Kidney (tissue), 22 donors: ENCODE results near the gene ITPKC. TPM values are rescaled to one million over a fixed set of nuclear protein-coding genes. Genes with fewer than 3 reads are reported as not detected.
A peak's percentile ranks its signal among the peaks of the same experiment; 100 is the strongest.

Source experiments
- DNase-seq, 5 donors: peaks; one replicate each; pipeline ENCODE4 v3.0.0-alpha.2; 2013 to 2020
- FAIRE-seq: peaks from 2 replicates; lab custom pipeline; 2012; peaks lifted over from hg19 to GRCh38; lab: Jason Lieb, UNC
- H3K27ac ChIP-seq, 2 donors: one replicate each; pipeline ENCODE4 v1.7.0; 2013; ENCODE audit warnings: low read depth in 2 of 2, low read length in 2 of 2, inconsistent platforms in 1 of 2
- H3K27me3 ChIP-seq: one replicate; pipeline ENCODE4 v1.7.1; 2013; ENCODE audit warnings: low read length, inconsistent platforms; ENCODE audit not compliant: control insufficient read depth, insufficient read depth
- H3K36me3 ChIP-seq, 3 donors: one replicate each; pipeline versions ENCODE4 v1.7.0 to v1.7.1; 2013; ENCODE audit warnings: low read length in 3 of 3, control low read depth in 1 of 3, inconsistent platforms in 1 of 3; ENCODE audit not compliant: insufficient read depth in 3 of 3, control insufficient read depth in 2 of 3
- H3K4me1 ChIP-seq, 3 donors: one replicate each; pipeline versions ENCODE4 v1.7.0 to v1.7.1; 2013; ENCODE audit warnings: low read length in 3 of 3, inconsistent platforms in 1 of 3, low read depth in 1 of 3; ENCODE audit not compliant: control insufficient read depth in 2 of 3, insufficient read depth in 2 of 3
- H3K4me3 ChIP-seq, 3 donors: one replicate each; pipeline versions ENCODE4 v1.7.0 to v1.8.1; 2013; ENCODE audit warnings: low read length in 3 of 3, control low read depth in 1 of 3, inconsistent platforms in 1 of 3
- H3K9ac ChIP-seq, 3 donors: one replicate each; pipeline versions ENCODE4 v1.7.0 to v1.7.1; 2013; ENCODE audit warnings: low read length in 3 of 3, control low read depth in 1 of 3, inconsistent platforms in 1 of 3
- H3K9me3 ChIP-seq, 3 donors: one replicate each; pipeline versions ENCODE4 v1.7.0 to v1.7.1; 2013; ENCODE audit warnings: low read length in 3 of 3, control low read depth in 1 of 3, inconsistent platforms in 1 of 3; ENCODE audit not compliant: control insufficient read depth in 2 of 3, insufficient read depth in 1 of 3
- CTCF ChIP-seq: IDR thresholded peaks from 3 replicates; pipeline ENCODE4 v1.5.1; 2012; ENCODE audit warnings: mild to moderate bottlenecking, moderate library complexity, borderline replicate concordance; ENCODE audit not compliant: insufficient read depth; ENCODE audit errors: extremely low read depth
- intact Hi-C: fragments of 100-400 bp; cut with DNase I; formaldehyde crosslinking; loops from one replicate; pipeline ENCODE4 v1.11.1; 2022
- long read RNA-seq, 10 donors: library from polyadenylated mRNA in 1 of 10; unstranded in 1 of 10; transcript quantifications; one replicate each; pipeline ENCODE4 v2.0.0 and lab custom pipeline, GENCODE V29; 2021 to 2026
- polyA plus RNA-seq: library from polyadenylated mRNA; stranded (reverse); fragments of 350-450 nt; fragmentation: Illumina TruSeq; extraction: RNeasy Lipid Tissue Mini Kit (QIAGEN cat#74804); gene quantifications from one replicate; pipeline ENCODE4 v1.2.3, GENCODE V29; 2014; ENCODE audit warnings: low read depth, low replicate concordance; ENCODE audit not compliant: insufficient read depth
- total RNA-seq: library from RNA; stranded (reverse); fragmentation: NEBNext Ultra II Directional; extraction: Animal tissue kit (Norgen Biotek cat#: 25700); gene quantifications from one replicate; pipeline ENCODE4 v1.2.1, GENCODE V29; 2021
- donor health status: control.
- donor health status: control.
- donor health status: control.
- donor health status: control.
- donor health status: control.
- donor health status: DM: yes; HTN: yes; CAD: no.
- donor health status: Normal renal cell carcinoma (clear cell type).

The ITPKC gene
- total RNA-seq (27.9 TPM), polyA plus RNA-seq (14.3 TPM)
- long read RNA-seq, donor 1, partial matches to known transcripts, result 0 of 1 reads
- long read RNA-seq, donor 1, other reads (novel, unspliced or antisense), result 0 of 1 reads
- long read RNA-seq, donor 2, partial matches to known transcripts, result 0 of 4 reads
- long read RNA-seq, donor 2, other reads (novel, unspliced or antisense), result 0 of 4 reads
- long read RNA-seq, donor 3, partial matches to known transcripts, result 0 of 1 reads
- long read RNA-seq, donor 3, other reads (novel, unspliced or antisense), result 0 of 1 reads
- long read RNA-seq, donor 4, partial matches to known transcripts, result 0 of 3 reads
- long read RNA-seq, donor 4, other reads (novel, unspliced or antisense), result 0 of 3 reads
- long read RNA-seq, donor 5, result 0 reads
- long read RNA-seq, donor 6, partial matches to known transcripts, result 0 of 1 reads
- long read RNA-seq, donor 6, other reads (novel, unspliced or antisense), result 0 of 1 reads
- long read RNA-seq, donor 7, transcript ITPKC-201 (7 exons, 3,385 nt), result major isoform, 37 of 62 reads
- long read RNA-seq, donor 7, partial matches to known transcripts, result 15 of 62 reads
- long read RNA-seq, donor 7, other reads (novel, unspliced or antisense), result 10 of 62 reads
- long read RNA-seq, donor 8, partial matches to known transcripts, result 0 of 3 reads
- long read RNA-seq, donor 8, other reads (novel, unspliced or antisense), result 0 of 3 reads
- long read RNA-seq, donor 9, partial matches to known transcripts, result 0 of 2 reads
- long read RNA-seq, donor 9, other reads (novel, unspliced or antisense), result 0 of 2 reads
- long read RNA-seq, donor 10, partial matches to known transcripts, result 0 of 1 reads
- long read RNA-seq, donor 10, other reads (novel, unspliced or antisense), result 0 of 1 reads

- peaks cover 0 to 3% (median 2%) of the 10 kb centered on the region in 3 donors for H3K36me3 ChIP-seq
- H3K9ac ChIP-seq, result peak within 1 kb of the TSS; percentile 83 to 99 (median 84)
- H3K9me3 ChIP-seq, result no peaks in the 10 kb centered on the region
- FAIRE-seq (no peak), DNase-seq (peak; percentile 99 to 100 (median 99))
- H3K4me1 ChIP-seq, result peaks cover 3 to 36% (median 13%) of the 10 kb centered on the region in 3 donors
- peak within 1 kb of the TSS; percentile 96 to 98 for H3K27ac ChIP-seq
- intact Hi-C loops, result no loop called here
- H3K27me3 ChIP-seq, result no peaks in the 10 kb centered on the region
- TF ChIP-seq CTCF, result peak; percentile 9
- H3K4me3 ChIP-seq, result peak within 1 kb of the TSS; percentile 83 to 99 (median 88)
These were observed at the start of gene ITPKC, which contains the start of gene COQ8B for GRCh38 chr19:40716482-40717324. Gene ITPKC, plus strand, starts transcription at chr19:40717112. Its CDS starts 24 bp downstream, at chr19:40717136. Gene COQ8B, minus strand, starts transcription at chr19:40716886. Its CDS starts 2,254 bp downstream, at chr19:40714632.

DNA sequence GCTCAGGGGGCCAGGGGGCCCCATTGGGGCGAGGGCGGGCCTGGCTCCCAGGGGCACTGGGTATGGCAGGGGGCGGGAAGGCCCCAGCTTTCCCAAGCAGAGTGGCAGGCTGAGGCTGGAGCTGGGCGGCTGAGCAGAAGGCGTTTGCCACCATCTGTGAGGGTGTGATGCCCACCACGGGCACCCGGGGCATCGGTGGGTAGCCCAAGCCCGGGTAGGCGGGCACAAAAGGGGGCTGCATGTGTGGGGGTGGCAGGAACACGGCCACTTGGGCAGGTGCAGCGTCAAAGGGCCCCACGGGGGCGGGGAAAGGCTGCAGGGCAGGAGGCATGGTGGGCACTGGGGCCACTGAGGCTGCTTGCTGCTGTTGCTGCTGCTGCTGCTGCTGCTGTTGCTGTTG is 49.3 kb upstream of the ITPKC start:
- H3K9ac ChIP-seq, result no peak overlapping the region
- no peak for TF ChIP-seq CTCF
- peaks cover 0 to 5% (median 0%) of the 10 kb centered on the region in 3 donors for H3K4me1 ChIP-seq
- no peaks in the 10 kb centered on the region for H3K27me3 ChIP-seq
- H3K9me3 ChIP-seq, result peaks cover 0 to 3% (median 0%) of the 10 kb centered on the region in 3 donors
- no peak overlapping the region for H3K27ac ChIP-seq
- intact Hi-C loops, result loop anchor here (10.0 kb wide), 1 partner anchor 137 kb away; no protein-coding TSS in a partner anchor
- no peak overlapping the region for H3K4me3 ChIP-seq
- H3K36me3 ChIP-seq, result peaks cover 13 to 17% (median 14%) of the 10 kb centered on the region in 3 donors
- DNase-seq (peak in 1 of 5 donors; percentile 59), FAIRE-seq (no peak)

DNA sequence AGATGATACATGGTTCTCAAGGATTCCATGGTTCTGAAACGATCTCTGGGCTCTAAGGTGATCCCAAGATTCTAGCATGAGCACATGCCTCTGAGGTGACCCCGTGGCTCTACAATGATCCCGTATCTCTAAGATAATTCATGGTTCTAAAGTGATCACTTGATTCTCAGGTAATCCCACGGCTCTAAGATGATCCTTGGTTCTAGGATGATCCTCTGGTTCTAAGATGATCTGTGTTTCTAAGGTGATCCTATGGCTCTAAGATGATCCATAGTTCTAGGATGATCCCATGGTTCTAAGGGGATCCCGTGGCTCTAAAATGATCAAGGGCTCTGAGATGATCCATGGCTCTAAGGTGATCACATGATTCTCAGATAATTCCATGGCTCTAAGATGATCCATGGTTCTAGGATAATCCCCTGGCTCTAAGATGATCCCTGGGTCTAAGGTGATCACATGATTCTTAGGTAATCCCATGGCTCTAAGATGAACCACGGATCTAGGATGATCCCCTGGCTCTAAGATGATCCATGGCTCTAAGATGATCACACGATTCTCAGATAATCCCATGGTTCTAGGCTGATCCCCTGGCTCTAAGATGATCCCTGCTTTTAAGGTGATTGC is 47.8 kb upstream of the ITPKC start:
- DNase-seq (no peak), FAIRE-seq (no peak)
- Histone ChIP-seq H3K9me3 (peaks cover 0 to 3% (median 0%) of the 10 kb centered on the region in 3 donors), H3K4me3 (no peak overlapping the region), H3K9ac (no peak overlapping the region), H3K36me3 (peaks cover 15 to 24% (median 19%) of the 10 kb centered on the region in 3 donors), H3K4me1 (no peaks in the 10 kb centered on the region), H3K27ac (no peak overlapping the region), H3K27me3 (no peaks in the 10 kb centered on the region)
- TF ChIP-seq CTCF, result no peak
- intact Hi-C loops, result loop anchor here (10.0 kb wide), 1 partner anchor 136 kb away; no protein-coding TSS in a partner anchor
